ENCODE measurements around the gene STRAP.

DNA sequence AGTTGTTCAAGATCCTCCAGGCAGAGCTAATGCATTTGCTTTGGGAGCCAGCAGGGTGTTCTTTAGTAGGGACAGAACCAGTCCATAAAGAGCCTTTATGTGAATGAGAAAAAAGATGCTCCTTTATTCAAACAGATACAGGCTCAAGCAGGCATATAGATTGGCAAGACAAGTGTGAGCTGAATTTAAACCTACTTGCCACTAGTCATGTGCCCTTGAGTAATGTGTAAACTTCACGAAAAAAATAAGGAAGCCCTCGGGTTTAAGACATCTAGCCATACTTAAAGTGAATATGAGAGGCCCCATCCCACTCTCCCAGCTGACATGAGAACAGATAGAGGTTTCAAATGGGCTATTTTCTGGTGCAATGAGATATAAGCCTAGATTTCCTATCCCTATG is 43.1 kb upstream of the STRAP start:
- TF ChIP-seq, protein P1, sequence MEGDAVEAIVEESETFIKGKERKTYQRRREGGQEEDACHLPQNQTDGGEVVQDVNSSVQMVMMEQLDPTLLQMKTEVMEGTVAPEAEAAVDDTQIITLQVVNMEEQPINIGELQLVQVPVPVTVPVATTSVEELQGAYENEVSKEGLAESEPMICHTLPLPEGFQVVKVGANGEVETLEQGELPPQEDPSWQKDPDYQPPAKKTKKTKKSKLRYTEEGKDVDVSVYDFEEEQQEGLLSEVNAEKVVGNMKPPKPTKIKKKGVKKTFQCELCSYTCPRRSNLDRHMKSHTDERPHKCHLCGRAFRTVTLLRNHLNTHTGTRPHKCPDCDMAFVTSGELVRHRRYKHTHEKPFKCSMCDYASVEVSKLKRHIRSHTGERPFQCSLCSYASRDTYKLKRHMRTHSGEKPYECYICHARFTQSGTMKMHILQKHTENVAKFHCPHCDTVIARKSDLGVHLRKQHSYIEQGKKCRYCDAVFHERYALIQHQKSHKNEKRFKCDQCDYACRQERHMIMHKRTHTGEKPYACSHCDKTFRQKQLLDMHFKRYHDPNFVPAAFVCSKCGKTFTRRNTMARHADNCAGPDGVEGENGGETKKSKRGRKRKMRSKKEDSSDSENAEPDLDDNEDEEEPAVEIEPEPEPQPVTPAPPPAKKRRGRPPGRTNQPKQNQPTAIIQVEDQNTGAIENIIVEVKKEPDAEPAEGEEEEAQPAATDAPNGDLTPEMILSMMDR (IDR thresholded peaks at IDR 0.05), result no peak
- TF ChIP-seq POLR2A (IDR thresholded peaks at IDR 0.05), result no peak
